Epithelial cell of esophagus (primary cell): ENCODE results near the gene XAF1.

ENCODE experiments used
- DNase-seq: peaks from one replicate; pipeline ENCODE4 v3.0.0; 2010; ENCODE audit warnings: low read depth
- H3K4me3 ChIP-seq: 2 replicates; pipeline ENCODE4 v1.5.1; 2011; ENCODE audit warnings: mild to moderate bottlenecking, low read length, control low read depth
- TF ChIP-seq, protein P1 (sequence below): IDR thresholded peaks from 2 replicates; pipeline ENCODE4 v1.5.1; 2011; ENCODE audit warnings: low read depth, mild to moderate bottlenecking, low read length, control low read depth, inconsistent platforms; ENCODE audit not compliant: insufficient read depth; ENCODE audit errors: missing control alignments

XAF1 gene, protein sequence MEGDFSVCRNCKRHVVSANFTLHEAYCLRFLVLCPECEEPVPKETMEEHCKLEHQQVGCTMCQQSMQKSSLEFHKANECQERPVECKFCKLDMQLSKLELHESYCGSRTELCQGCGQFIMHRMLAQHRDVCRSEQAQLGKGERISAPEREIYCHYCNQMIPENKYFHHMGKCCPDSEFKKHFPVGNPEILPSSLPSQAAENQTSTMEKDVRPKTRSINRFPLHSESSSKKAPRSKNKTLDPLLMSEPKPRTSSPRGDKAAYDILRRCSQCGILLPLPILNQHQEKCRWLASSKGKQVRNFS

DNA sequence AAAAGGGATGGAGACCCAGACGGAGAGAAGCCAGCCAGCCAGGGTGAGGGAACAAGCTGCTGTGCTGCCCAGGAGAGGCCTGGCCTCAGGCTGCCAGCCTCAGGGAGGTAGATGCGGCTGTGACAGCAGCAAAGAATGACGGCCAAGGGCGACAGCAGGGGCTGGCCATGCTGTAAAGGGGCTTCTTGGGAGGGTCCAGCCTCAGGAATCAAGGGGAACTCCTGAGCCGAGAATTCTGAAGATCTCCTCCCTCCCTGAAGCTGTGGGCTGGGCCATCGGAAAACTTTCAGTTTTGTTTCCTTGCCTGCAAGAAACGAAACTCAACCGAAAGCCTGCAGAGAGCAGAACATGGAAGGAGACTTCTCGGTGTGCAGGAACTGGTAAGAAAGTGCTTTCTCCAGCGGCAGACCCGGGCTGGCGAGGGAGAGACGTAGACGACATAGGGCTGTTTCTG lies at the start of gene XAF1:
TSS of gene XAF1 (plus strand) at position 316 of the 454 bp plus-strand sequence. CDS start at position 349, 33 bp downstream.
- TF ChIP-seq, protein P1, sequence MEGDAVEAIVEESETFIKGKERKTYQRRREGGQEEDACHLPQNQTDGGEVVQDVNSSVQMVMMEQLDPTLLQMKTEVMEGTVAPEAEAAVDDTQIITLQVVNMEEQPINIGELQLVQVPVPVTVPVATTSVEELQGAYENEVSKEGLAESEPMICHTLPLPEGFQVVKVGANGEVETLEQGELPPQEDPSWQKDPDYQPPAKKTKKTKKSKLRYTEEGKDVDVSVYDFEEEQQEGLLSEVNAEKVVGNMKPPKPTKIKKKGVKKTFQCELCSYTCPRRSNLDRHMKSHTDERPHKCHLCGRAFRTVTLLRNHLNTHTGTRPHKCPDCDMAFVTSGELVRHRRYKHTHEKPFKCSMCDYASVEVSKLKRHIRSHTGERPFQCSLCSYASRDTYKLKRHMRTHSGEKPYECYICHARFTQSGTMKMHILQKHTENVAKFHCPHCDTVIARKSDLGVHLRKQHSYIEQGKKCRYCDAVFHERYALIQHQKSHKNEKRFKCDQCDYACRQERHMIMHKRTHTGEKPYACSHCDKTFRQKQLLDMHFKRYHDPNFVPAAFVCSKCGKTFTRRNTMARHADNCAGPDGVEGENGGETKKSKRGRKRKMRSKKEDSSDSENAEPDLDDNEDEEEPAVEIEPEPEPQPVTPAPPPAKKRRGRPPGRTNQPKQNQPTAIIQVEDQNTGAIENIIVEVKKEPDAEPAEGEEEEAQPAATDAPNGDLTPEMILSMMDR: no peak
- DNase-seq: no peak
- H3K4me3 ChIP-seq: no peak within 1 kb of the TSS

DNA sequence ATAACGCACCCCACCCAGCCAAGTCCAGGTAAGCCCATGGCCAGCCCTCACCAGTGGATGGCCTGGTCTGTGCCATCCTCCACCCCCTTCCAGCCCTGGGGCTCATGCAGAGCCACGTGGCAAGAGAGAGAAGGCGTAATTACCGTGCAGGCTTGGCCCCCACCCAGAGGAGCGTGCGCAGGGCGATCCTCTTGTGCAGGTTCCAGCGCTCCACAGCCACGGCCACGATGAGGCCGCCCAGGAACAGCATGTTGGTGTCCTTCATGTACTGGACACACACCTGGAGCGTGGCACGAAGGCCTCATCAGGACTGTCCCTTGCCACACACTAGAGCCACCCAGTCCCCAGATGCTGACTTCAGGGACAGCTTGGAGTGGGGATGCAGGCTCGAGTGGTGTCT lies 49.3 kb upstream of the XAF1 start:
- H3K4me3 ChIP-seq: no peak overlapping the region
- TF ChIP-seq, protein P1: no peak
- no peak for DNase-seq

DNA sequence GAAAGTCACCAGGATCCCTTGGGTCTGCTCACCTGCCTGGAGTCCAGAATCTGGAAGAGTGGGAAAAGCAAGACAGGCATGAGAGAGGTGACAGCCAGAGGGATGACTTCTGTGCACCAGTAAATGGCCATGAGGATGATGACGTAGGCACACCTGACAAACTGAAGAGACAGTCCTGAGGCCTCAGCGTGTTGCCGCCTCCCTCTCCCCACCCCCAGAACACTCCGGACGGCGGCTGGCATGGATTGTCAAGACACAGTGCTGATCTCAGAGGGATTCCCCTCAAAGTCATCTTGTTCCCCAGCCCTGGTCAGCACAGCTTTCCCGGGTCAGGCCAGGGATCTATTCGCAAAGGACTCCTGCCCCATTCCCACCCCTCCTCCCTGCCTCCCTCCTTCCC lies 48.9 kb upstream of the XAF1 start:
- TF ChIP-seq, protein P1: no peak
- no peak overlapping the region for H3K4me3 ChIP-seq
- DNase-seq: no peak

DNA sequence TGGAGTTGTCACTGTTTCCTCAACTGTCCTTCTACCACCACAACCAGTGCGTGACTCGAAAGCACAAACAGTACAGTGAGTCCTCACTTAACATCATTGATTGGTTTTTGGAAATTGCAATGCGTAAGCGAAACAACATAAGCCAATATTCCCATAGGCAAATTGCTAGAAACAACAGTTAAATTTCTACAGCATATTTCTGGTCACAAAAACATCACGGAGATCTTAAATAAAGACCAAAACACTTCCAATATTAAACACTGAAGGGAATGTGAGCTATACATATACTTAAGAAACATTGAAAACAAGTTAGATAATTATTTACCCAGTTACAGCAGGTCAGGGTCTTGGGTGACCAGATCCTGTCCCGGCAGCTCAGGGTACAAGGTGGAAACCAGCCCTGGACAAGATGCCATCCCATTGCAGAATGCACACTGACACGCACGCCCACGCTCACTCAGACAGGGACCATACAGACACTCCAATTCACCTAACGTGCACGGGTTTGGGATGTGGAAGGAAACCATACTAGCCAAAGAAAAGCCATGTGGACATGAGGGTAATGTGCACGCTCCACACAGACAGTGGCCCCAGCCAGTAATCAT lies 47.4 kb upstream of the XAF1 start:
- TF ChIP-seq, protein P1: no peak

DNA sequence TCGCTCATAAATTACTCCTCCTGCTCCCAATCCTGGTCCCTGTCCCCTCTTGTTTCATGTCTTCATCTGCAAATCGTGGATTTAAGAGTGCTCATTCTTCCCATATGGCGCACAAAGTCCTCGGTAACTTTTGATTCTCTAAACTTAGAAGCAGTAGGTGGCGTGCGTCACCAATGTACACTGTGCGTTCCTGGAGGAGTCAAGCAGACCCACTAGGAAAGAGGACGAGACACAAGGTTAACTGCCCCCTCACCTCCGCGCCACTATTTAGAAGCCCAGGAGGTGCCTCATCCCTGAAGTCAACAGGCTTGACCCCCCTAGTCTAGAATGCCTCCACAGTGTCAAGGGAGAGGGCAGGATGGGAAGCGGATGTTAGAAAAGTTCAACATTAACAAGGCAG lies 45.5 kb upstream of the XAF1 start:
- TF ChIP-seq, protein P1: no peak

More for the DNA sequence above, 47.4 kb upstream of the XAF1 start:
- H3K4me3 ChIP-seq: no peak overlapping the region
- no peak for DNase-seq

DNA sequence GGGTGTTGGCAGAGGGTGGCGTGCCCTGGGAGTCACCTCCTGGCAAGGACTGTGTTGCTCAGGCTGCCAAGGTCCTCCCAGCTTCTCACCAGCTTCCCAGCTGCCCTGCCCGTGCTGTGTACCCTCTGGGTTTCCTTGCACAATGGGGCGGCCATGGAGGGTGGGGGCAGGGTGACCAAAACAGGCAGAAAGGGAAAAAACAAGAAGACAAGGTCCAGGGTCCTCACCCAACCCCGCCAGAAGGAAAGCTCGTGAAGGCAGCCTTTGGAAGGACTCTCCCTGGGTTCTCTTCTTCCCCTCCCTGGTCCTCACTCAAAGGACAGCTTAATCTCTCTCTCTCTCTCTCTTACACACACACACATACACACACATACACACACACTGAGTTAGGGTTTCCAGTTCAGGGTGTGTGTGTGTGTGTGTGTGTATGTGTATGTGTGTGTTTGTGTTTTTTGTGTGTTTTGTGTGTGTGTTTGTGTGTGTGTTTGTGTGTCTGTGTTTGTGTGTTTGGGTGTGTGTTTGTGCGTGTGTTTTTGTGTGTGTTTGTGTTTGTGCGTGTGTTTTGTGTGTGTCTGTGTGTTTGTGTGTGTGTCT lies 44.7 kb upstream of the XAF1 start:
- no peak overlapping the region for H3K4me3 ChIP-seq
- TF ChIP-seq, protein P1: no peak
- DNase-seq: peak; percentile 21

More for the DNA sequence above, 45.5 kb upstream of the XAF1 start:
- no peak for DNase-seq
- H3K4me3 ChIP-seq: no peak overlapping the region
